ENCODE measurements around the gene KCND3. TPM values are rescaled to one million over a fixed set of nuclear protein-coding genes. Genes with fewer than 3 reads are reported as not detected.

The KCND3 gene
- total RNA-seq, 4 donors from 2014 or later: 1.8 to 5.3 (median 4.2) TPM

GRCh38 chr1:111826278-111826677, 163.2 kb downstream of the KCND3 start:
- H3K36me3 ChIP-seq: no peaks in the 10 kb centered on the region
- no peak overlapping the region for H3K27ac ChIP-seq
- TF ChIP-seq CTCF (IDR thresholded peaks at IDR 0.05): no peak
- TF ChIP-seq POLR2A (IDR thresholded peaks at IDR 0.05): no peak
- 62 to 65% methylated on average over 4 of the region's 4 CpGs for WGBS, 2 donors
- intact Hi-C loops (cut with DNase I): no loop called here
- DNase-seq: no peak
- H3K4me1 ChIP-seq: no peaks in the 10 kb centered on the region
- H3K27me3 ChIP-seq: no peaks in the 10 kb centered on the region
- no peak overlapping the region for H3K4me3 ChIP-seq (replicated peaks in 1 of 3)
- no peaks in the 10 kb centered on the region for H3K9me3 ChIP-seq

- no peaks in the 10 kb centered on the region for H3K4me1 ChIP-seq
- DNase-seq: peak in 1 of 2 donors; percentile 8
- H3K27ac ChIP-seq: no peak overlapping the region
- no peak overlapping the region for H3K4me3 ChIP-seq (replicated peaks in 1 of 3)
- intact Hi-C loops (cut with DNase I): no loop called here
- WGBS, 2 donors: 63 to 65% methylated on average over 3 of the region's 3 CpGs
- TF ChIP-seq CTCF (IDR thresholded peaks at IDR 0.05) (no peak), POLR2A (IDR thresholded peaks at IDR 0.05) (no peak)
- no peaks in the 10 kb centered on the region for H3K27me3 ChIP-seq
- H3K9me3 ChIP-seq: no peaks in the 10 kb centered on the region
- H3K36me3 ChIP-seq: no peaks in the 10 kb centered on the region
These were observed 164.3 kb downstream of the KCND3 start for GRCh38 chr1:111825217-111825616.

- Histone ChIP-seq H3K4me3 (replicated peaks in 1 of 3) (no peak overlapping the region), H3K36me3 (no peaks in the 10 kb centered on the region), H3K4me1 (no peaks in the 10 kb centered on the region), H3K9me3 (no peaks in the 10 kb centered on the region), H3K27ac (no peak overlapping the region), H3K27me3 (no peaks in the 10 kb centered on the region)
- no peak for DNase-seq
- WGBS, 2 donors: 92 to 95% methylated on average over 6 of the region's 6 CpGs
- intact Hi-C loops (cut with DNase I): no loop called here
- TF ChIP-seq POLR2A (IDR thresholded peaks at IDR 0.05) (no peak), CTCF (IDR thresholded peaks at IDR 0.05) (no peak)
These were observed 167.3 kb downstream of the KCND3 start for GRCh38 chr1:111822138-111822537.

- Histone ChIP-seq H3K36me3 (no peaks in the 10 kb centered on the region), H3K27me3 (no peaks in the 10 kb centered on the region), H3K9me3 (no peaks in the 10 kb centered on the region), H3K4me3 (replicated peaks in 1 of 3) (no peak overlapping the region), H3K27ac (no peak overlapping the region), H3K4me1 (no peaks in the 10 kb centered on the region)
- WGBS, 2 donors: 83 to 87% methylated on average over 6 of the region's 7 CpGs
- intact Hi-C loops (cut with DNase I): no loop called here
- no peak for DNase-seq
- TF ChIP-seq POLR2A (IDR thresholded peaks at IDR 0.05) (no peak), CTCF (IDR thresholded peaks at IDR 0.05) (no peak)
These were observed 168.2 kb downstream of the KCND3 start for GRCh38 chr1:111821121-111821745.

- no peaks in the 10 kb centered on the region for H3K36me3 ChIP-seq
- H3K4me3 ChIP-seq (replicated peaks in 1 of 3): no peak overlapping the region
- intact Hi-C loops (cut with DNase I): no loop called here
- H3K27ac ChIP-seq: no peak overlapping the region
- H3K9me3 ChIP-seq: no peaks in the 10 kb centered on the region
- H3K27me3 ChIP-seq: no peaks in the 10 kb centered on the region
- TF ChIP-seq POLR2A (IDR thresholded peaks at IDR 0.05) (no peak), CTCF (IDR thresholded peaks at IDR 0.05) (no peak)
- H3K4me1 ChIP-seq: no peaks in the 10 kb centered on the region
- 70 to 84% methylated on average over 8 to 9 of the region's 9 CpGs for whole genome bisulfite sequencing, 2 donors
- no peak for DNase-seq
These were observed 169.8 kb downstream of the KCND3 start for GRCh38 chr1:111819566-111820263.

Data from thyroid gland (tissue), 4 donors.